SU-DHL-6 (cell line): Measurements from ENCODE around the gene ZIC2.

Source experiments
- H2AFZ ChIP-seq: fragments of 200-600 bp; sonication (generic); 2 replicates; pipeline ENCODE4 v1.6.1; 2014; ENCODE audit warnings: low read depth, mild to moderate bottlenecking, moderate library complexity, mixed read lengths, antibody characterized with exemption, low read length; ENCODE audit not compliant: severe bottlenecking
- H3F3A ChIP-seq: fragments of 200-600 bp; shearing (Covaris generic); 2 replicates; pipeline ENCODE4 v1.6.0; 2016; ENCODE audit warnings: antibody characterized with exemption, mild to moderate bottlenecking; ENCODE audit not compliant: insufficient read depth
- H3K27ac ChIP-seq: fragments of 200-600 bp; sonication (generic); 2 replicates; pipeline ENCODE4 v1.5.1; 2016; ENCODE audit warnings: low read depth, mild to moderate bottlenecking, low read length, moderate library complexity, mixed read lengths
- H3K27me3 ChIP-seq: fragments of 200-600 bp; sonication (generic), shearing (Covaris generic); 2 replicates; pipeline ENCODE4 v1.6.0; 2014; ENCODE audit warnings: mild to moderate bottlenecking, low read length
- H3K36me3 ChIP-seq: fragments of 200-600 bp; sonication (generic); 2 replicates; pipeline ENCODE4 v1.6.1; 2014; ENCODE audit warnings: mild to moderate bottlenecking, low read length, mixed read lengths
- H3K4me2 ChIP-seq: fragments of 300-600, 200-600 bp; shearing (Covaris generic), sonication (generic); 2 replicates; pipeline ENCODE4 v1.6.0; 2014; ENCODE audit warnings: low read length, low read depth, mild to moderate bottlenecking; ENCODE audit not compliant: poor library complexity, severe bottlenecking
- H3K4me3 ChIP-seq: fragments of 200-600 bp; sonication (generic); 2 replicates; pipeline ENCODE4 v1.5.1; 2014; ENCODE audit warnings: antibody characterized with exemption, low read length, mild to moderate bottlenecking, mixed read lengths; ENCODE audit not compliant: insufficient read depth, poor library complexity, severe bottlenecking
- H3K79me2 ChIP-seq: fragments of 200-600 bp; sonication (generic); 2 replicates; pipeline ENCODE4 v1.6.1; 2014; ENCODE audit warnings: mild to moderate bottlenecking, low read length, moderate library complexity; ENCODE audit not compliant: insufficient read depth
- H3K9ac ChIP-seq: fragments of 200-600 bp; sonication (generic); 2 replicates; pipeline ENCODE4 v1.7.0; 2014; ENCODE audit warnings: mild to moderate bottlenecking, low read length
- H3K9me2 ChIP-seq: fragments of 200-600 bp; sonication (generic); replicated peaks from 2 replicates; pipeline ENCODE4 v1.6.1; 2014; ENCODE audit warnings: low read length; ENCODE audit not compliant: insufficient read depth
- H3K9me3 ChIP-seq: fragments of 200-600 bp; sonication (generic); 2 replicates; pipeline ENCODE4 v1.6.1; 2014; ENCODE audit warnings: low read length, mixed read lengths; ENCODE audit not compliant: insufficient read depth
- H4K20me1 ChIP-seq: fragments of 200-600 bp; sonication (generic); 2 replicates; pipeline ENCODE4 v1.6.1; 2014; ENCODE audit warnings: low read depth, mild to moderate bottlenecking, antibody characterized with exemption, low read length, moderate library complexity, mixed read lengths
- EZH2phosphoT487 ChIP-seq: fragments of 200-600 bp; sonication (generic), shearing (Covaris generic); conservative IDR thresholded peaks from 2 replicates; pipeline ENCODE4 v1.6.1; 2018; ENCODE audit warnings: mild to moderate bottlenecking, antibody characterized with exemption, low read length, moderate library complexity, mixed read lengths
- TF ChIP-seq, protein P1 (sequence below): fragments of 200-600 bp; sonication (generic); IDR thresholded peaks from one replicate; pipeline ENCODE4 v1.5.1; 2017; ENCODE audit warnings: antibody characterized with exemption, mild to moderate bottlenecking, low read length, moderate library complexity; ENCODE audit not compliant: insufficient read depth, poor library complexity, severe bottlenecking

ZIC2 gene

DNA sequence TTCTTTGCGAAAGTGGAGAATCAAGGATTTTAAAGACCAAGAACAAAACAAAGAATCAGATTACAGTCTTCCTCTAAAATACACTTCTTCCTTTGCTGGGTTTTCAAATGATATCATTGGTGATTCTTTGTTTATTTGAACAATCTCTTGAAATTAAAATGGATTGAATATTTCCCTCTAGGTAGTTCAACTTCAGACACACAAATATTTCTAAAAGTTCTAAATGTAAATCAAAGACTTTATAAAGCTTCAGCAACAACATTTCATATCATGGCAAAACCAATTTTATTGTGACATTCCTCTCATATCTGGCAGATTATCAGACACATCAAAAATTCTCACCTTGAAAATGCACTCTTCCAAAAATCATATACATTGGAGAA lies 13.0 kb downstream of the ZIC2 start:
- Histone ChIP-seq H3K27ac (no peak overlapping the region), H3F3A (no peaks in the 10 kb centered on the region), H3K9me3 (no peaks in the 10 kb centered on the region), H3K9me2 (no peaks in the 10 kb centered on the region), H3K4me3 (no peak overlapping the region), H3K79me2 (no peaks in the 10 kb centered on the region), H4K20me1 (no peaks in the 10 kb centered on the region), H2AFZ (no peak overlapping the region), H3K4me2 (no peak overlapping the region), H3K36me3 (no peaks in the 10 kb centered on the region), H3K9ac (no peak overlapping the region), H3K27me3 (no peaks in the 10 kb centered on the region)
- TF ChIP-seq, protein P1, sequence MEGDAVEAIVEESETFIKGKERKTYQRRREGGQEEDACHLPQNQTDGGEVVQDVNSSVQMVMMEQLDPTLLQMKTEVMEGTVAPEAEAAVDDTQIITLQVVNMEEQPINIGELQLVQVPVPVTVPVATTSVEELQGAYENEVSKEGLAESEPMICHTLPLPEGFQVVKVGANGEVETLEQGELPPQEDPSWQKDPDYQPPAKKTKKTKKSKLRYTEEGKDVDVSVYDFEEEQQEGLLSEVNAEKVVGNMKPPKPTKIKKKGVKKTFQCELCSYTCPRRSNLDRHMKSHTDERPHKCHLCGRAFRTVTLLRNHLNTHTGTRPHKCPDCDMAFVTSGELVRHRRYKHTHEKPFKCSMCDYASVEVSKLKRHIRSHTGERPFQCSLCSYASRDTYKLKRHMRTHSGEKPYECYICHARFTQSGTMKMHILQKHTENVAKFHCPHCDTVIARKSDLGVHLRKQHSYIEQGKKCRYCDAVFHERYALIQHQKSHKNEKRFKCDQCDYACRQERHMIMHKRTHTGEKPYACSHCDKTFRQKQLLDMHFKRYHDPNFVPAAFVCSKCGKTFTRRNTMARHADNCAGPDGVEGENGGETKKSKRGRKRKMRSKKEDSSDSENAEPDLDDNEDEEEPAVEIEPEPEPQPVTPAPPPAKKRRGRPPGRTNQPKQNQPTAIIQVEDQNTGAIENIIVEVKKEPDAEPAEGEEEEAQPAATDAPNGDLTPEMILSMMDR: no peak
- TF ChIP-seq EZH2phosphoT487: no peak

DNA sequence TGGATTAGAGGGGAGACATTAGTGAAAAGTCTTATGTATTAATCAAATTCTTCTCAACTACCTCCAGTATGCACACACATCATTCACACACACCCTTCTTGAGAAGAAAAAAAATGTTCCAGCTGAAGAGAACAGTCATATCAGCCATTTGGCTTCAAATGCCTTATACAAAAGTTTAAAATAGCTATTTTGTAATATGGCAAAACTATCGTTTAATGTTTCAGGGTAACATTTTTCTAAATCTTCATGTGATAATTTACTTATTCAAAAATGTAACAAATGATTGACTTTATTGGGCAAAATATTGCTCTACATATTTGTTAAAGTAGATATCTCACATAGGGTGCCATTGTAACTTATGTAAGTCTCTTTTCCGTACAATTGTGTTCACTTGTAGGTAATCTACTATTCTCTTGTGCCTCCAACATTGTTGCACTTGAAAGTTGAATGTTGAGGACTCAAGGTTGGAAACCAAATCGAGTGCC lies 13.6 kb downstream of the ZIC2 start:
- Histone ChIP-seq H3K9ac (no peak overlapping the region), H4K20me1 (no peaks in the 10 kb centered on the region), H3K9me2 (no peaks in the 10 kb centered on the region), H3K79me2 (no peaks in the 10 kb centered on the region), H3K27ac (no peak overlapping the region), H3K27me3 (no peaks in the 10 kb centered on the region), H3K4me2 (no peak overlapping the region), H3K36me3 (no peaks in the 10 kb centered on the region), H3K4me3 (no peak overlapping the region), H2AFZ (no peak overlapping the region), H3K9me3 (no peaks in the 10 kb centered on the region), H3F3A (no peaks in the 10 kb centered on the region)
- TF ChIP-seq, protein P1: no peak
- TF ChIP-seq EZH2phosphoT487: no peak

DNA sequence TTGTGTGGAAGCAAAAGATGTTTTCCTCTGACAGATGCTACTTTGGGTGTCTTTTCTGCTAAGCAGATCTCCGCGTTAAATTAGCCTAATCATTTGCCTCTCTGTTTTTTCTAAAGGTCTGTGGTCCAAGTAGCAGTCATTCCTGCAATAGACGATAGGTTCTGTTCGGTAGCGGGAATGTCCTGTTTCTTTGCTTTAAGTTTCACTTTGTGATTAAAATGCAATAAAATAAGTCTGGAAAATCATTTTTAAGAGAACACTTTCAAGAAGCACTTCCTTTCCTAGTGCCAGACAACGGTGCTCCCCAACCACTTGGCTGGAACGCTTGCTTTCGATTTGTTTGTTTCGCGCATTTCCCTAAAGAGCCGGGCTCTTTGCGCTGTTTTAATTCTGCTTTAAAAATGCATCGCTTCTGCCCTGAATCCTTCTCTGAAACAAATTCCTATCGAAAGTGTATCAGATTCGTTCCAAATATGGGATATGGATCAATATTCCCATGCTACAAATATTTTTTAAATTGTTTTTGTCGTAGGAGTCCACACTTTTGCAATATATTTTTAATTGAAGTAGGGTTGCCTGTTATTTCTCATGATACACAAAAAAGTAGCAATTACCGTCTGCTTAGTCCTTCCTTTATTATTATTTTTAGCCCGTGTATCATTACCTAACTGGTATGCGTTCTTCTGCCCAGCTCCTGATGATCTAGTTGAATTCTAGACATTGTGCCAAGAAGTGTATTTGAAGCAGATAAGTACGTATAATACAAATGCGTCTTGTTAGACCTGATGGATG lies 14.2 kb downstream of the ZIC2 start:
- Histone ChIP-seq H2AFZ (no peak overlapping the region), H3F3A (no peaks in the 10 kb centered on the region), H4K20me1 (no peaks in the 10 kb centered on the region), H3K36me3 (no peaks in the 10 kb centered on the region), H3K4me3 (no peak overlapping the region), H3K9ac (no peak overlapping the region), H3K79me2 (no peaks in the 10 kb centered on the region), H3K9me3 (no peaks in the 10 kb centered on the region), H3K27ac (no peak overlapping the region), H3K27me3 (no peaks in the 10 kb centered on the region), H3K9me2 (no peaks in the 10 kb centered on the region), H3K4me2 (no peak overlapping the region)
- TF ChIP-seq EZH2phosphoT487: no peak
- TF ChIP-seq, protein P1: no peak
